Upper lobe of left lung (tissue), 4 donors: Measurements from ENCODE around the gene MEF2A.

Experiments
- EP300 ChIP-seq, 4 donors: sonication (generic); formaldehyde crosslinking; IDR thresholded peaks; one replicate each; pipeline ENCODE4 v1.5.1; 2017; ENCODE audit warnings: antibody characterized with exemption in 4 of 4, control low read depth in 2 of 4
- POLR2A ChIP-seq, 4 donors: fragments of 450-650 bp; IDR thresholded peaks; one replicate each; pipeline ENCODE4 v1.5.1; 2016 to 2017; ENCODE audit warnings: antibody characterized with exemption in 4 of 4, mild to moderate bottlenecking in 2 of 4
- POLR2AphosphoS5 ChIP-seq, 2 donors: sonication (generic); formaldehyde crosslinking; IDR thresholded peaks; one replicate each; pipeline ENCODE4 v1.5.1; 2017; ENCODE audit warnings: antibody characterized with exemption in 2 of 2
- TF ChIP-seq, protein P1 (sequence below), 6 experiments: fragments of 450-650 bp in 4 of 6; fragments of 200-600 bp in 2 of 6; sonication (generic) in 2 of 6; IDR thresholded peaks; one replicate each; pipeline ENCODE4 v1.5.1; 2016 to 2019; ENCODE audit warnings: antibody characterized with exemption in 6 of 6

DNA sequence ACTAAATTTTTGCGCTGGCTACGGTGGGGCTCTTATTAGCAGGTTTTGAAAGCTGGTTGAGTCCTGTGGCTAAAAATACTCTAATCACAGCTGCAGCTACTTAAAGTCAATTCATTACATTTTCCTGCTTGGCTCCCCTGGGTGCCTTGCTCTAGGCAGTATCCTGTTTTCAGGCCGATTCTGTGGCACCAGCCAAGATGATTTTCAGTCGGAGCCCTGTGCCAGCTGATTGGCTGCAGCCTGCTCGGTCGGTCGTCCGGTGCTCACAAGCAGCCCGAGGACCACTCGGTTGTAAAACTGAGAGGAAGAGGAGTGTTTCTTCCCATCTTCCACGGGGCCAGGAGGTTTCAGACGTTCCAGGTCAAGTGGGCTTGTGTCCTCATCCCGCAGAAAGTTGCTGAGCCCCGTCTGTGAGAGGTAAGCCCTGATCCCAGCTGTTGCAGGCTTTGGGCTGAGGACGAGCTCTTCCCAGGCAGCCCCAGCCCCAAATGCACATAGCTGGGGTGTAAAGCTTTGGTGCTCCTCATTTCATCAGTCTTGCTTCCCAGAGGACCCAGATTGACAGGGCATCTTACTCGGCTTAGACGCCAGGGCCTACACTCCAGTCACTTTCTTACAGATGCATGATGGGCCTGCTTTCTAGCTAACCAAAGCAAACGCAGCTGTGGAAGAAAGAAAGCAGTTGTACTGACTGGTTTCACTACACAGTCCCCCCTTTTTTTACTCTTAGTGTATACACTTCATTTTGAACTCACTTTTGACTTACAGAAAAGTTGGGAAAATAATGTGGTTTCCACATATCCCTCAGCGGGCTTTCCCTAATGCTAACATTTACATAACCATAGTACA, 151.6 kb downstream of the MEF2A start:
- no peak for TF ChIP-seq POLR2A (IDR thresholded peaks at IDR 0.05)
- TF ChIP-seq, protein P1, sequence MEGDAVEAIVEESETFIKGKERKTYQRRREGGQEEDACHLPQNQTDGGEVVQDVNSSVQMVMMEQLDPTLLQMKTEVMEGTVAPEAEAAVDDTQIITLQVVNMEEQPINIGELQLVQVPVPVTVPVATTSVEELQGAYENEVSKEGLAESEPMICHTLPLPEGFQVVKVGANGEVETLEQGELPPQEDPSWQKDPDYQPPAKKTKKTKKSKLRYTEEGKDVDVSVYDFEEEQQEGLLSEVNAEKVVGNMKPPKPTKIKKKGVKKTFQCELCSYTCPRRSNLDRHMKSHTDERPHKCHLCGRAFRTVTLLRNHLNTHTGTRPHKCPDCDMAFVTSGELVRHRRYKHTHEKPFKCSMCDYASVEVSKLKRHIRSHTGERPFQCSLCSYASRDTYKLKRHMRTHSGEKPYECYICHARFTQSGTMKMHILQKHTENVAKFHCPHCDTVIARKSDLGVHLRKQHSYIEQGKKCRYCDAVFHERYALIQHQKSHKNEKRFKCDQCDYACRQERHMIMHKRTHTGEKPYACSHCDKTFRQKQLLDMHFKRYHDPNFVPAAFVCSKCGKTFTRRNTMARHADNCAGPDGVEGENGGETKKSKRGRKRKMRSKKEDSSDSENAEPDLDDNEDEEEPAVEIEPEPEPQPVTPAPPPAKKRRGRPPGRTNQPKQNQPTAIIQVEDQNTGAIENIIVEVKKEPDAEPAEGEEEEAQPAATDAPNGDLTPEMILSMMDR (IDR thresholded peaks at IDR 0.05): no peak
- TF ChIP-seq EP300 (IDR thresholded peaks at IDR 0.05): no peak
- TF ChIP-seq POLR2AphosphoS5 (IDR thresholded peaks at IDR 0.05): no peak
